Measurements from ENCODE around the gene CPXM1.
"Not testable (repeated sequence)": the region's sequence is repeated elsewhere in the genome, so short reads cannot be mapped to it uniquely, and the experiment has no call there.

The CPXM1 gene

GRCh38 chr20:2800521-2801285 is at the start of gene CPXM1:
TSS of gene CPXM1 (minus strand) at chr20:2800627. CDS start at chr20:2800572, 55 bp downstream.
- peak; percentile 30 for DNase-seq

GRCh38 chr20:2849529-2849928 is 49.1 kb upstream of the CPXM1 start:
- DNase-seq: no peak

- DNase-seq: no peak
These were observed 47.4 kb upstream of the CPXM1 start for GRCh38 chr20:2847802-2848201.

- no peak for DNase-seq
These were observed 46.3 kb upstream of the CPXM1 start for GRCh38 chr20:2846698-2847097.

- DNase-seq: no peak
These were observed 45.2 kb upstream of the CPXM1 start for GRCh38 chr20:2845607-2846006.

GRCh38 chr20:2840967-2841531 is 40.6 kb upstream of the CPXM1 start:
- DNase-seq: peak; percentile 57

GRCh38 chr20:2840138-2840966 is 39.9 kb upstream of the CPXM1 start, which contains the start of the genes PCED1A and VPS16:
TSS of gene PCED1A (minus strand) at chr20:2840655. CDS start at chr20:2839912, 743 bp downstream.
TSS of gene VPS16 (plus strand) at chr20:2840745. CDS start at chr20:2840775, 30 bp downstream.
- peak; percentile 95 for DNase-seq

- no peak for DNase-seq
These were observed 39.3 kb upstream of the CPXM1 start for GRCh38 chr20:2839732-2840137.

- no peak for DNase-seq
These were observed 38.6 kb upstream of the CPXM1 start for GRCh38 chr20:2838847-2839671.

- DNase-seq: no peak
These were observed 37.9 kb upstream of the CPXM1 start for GRCh38 chr20:2838170-2838797.

- no peak for DNase-seq
These were observed 37.0 kb upstream of the CPXM1 start for GRCh38 chr20:2837221-2837960.

- no peak for DNase-seq
These were observed 35.6 kb upstream of the CPXM1 start for GRCh38 chr20:2836035-2836434.

- no peak for DNase-seq
These were observed 34.9 kb upstream of the CPXM1 start for GRCh38 chr20:2835331-2835796.

- DNase-seq: no peak
These were observed 34.1 kb upstream of the CPXM1 start for GRCh38 chr20:2834401-2835110.

GRCh38 chr20:2833761-2834160 is 33.3 kb upstream of the CPXM1 start:
- DNase-seq: no peak

- DNase-seq: not testable (repeated sequence)
These were observed 30.8 kb upstream of the CPXM1 start for GRCh38 chr20:2831206-2831605.

- DNase-seq: no peak
These were observed 28.9 kb upstream of the CPXM1 start for GRCh38 chr20:2829376-2829775.

GRCh38 chr20:2826655-2827054 is 26.2 kb upstream of the CPXM1 start:
- no peak for DNase-seq

- DNase-seq: no peak
These were observed 25.3 kb upstream of the CPXM1 start for GRCh38 chr20:2825761-2826160.

GRCh38 chr20:2822073-2822472 is 21.6 kb upstream of the CPXM1 start:
- DNase-seq: peak; percentile 20

Measured in DMS53 (cell line).